ENCODE results near the gene EXTL2. TPM values are rescaled to one million over a fixed set of nuclear protein-coding genes. Genes with fewer than 3 reads are reported as not detected.

EXTL2 gene
- total RNA-seq, 1 experiment from 2014 or later = 24.1 TPM

GRCh38 chr1:100928128-100928527 is 33.5 kb upstream of the EXTL2 start:
- no peak for TF ChIP-seq EZH2 (IDR thresholded peaks at IDR 0.05; ENCODE audit: borderline replicate concordance, low read depth, low read length, poor library complexity, severe bottlenecking)
- TF ChIP-seq, protein P1, sequence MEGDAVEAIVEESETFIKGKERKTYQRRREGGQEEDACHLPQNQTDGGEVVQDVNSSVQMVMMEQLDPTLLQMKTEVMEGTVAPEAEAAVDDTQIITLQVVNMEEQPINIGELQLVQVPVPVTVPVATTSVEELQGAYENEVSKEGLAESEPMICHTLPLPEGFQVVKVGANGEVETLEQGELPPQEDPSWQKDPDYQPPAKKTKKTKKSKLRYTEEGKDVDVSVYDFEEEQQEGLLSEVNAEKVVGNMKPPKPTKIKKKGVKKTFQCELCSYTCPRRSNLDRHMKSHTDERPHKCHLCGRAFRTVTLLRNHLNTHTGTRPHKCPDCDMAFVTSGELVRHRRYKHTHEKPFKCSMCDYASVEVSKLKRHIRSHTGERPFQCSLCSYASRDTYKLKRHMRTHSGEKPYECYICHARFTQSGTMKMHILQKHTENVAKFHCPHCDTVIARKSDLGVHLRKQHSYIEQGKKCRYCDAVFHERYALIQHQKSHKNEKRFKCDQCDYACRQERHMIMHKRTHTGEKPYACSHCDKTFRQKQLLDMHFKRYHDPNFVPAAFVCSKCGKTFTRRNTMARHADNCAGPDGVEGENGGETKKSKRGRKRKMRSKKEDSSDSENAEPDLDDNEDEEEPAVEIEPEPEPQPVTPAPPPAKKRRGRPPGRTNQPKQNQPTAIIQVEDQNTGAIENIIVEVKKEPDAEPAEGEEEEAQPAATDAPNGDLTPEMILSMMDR (conservative IDR thresholded peaks at IDR 0.05; ENCODE audit: low read depth, low read length) = peak; percentile 26; the same call in 1 of the 2 replicates
- CTCF ChIA-PET = no interaction called here
- no TSS peak for BruUV-seq (replicated peaks)
- Histone ChIP-seq H3K27me3 (replicated peaks; ENCODE audit: insufficient read depth, low read depth, low read length, poor library complexity) (no peaks in the 10 kb centered on the region), H3K4me1 (ENCODE audit: insufficient read depth, low read length, poor library complexity, severe bottlenecking) (no peaks in the 10 kb centered on the region), H3K9me3 (ENCODE audit: low read depth, low read length, poor library complexity, severe bottlenecking) (no peaks in the 10 kb centered on the region), H3K36me3 (ENCODE audit: insufficient read depth, low read length, poor library complexity, severe bottlenecking) (no peaks in the 10 kb centered on the region), H3K27ac (ENCODE audit: low read depth, low read length, poor library complexity, severe bottlenecking) (no peak overlapping the region), H3K4me3 (ENCODE audit: low read depth, low read length, poor library complexity, severe bottlenecking) (no peak overlapping the region)
- intact Hi-C loops (cut with micrococcal nuclease; ENCODE audit: unreplicated experiment) = no loop called here
- no peak for DNase-seq (ENCODE audit: low spot score)
- POLR2A ChIA-PET (ENCODE audit: low non-redundant PET) = no interaction called here

DNA sequence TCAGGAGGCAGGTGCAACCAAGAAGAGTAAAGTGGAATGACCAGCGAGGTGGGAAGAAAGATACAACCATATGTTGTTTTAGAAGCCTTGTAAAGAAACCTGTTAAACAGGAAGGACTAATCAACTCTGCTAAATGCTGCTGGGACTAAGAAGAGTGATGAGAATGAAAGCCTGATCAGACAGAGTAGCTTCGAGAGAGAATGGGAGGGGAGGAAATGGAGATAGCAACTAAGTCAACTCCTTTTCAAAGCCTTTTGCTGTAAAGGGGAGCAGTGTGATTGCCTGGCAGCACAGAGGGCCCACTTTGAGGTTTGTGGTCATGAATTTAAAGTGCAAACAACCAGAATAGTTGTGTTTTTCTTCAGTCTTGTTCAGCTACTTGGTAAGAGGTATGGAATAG is 32.6 kb upstream of the EXTL2 start:
- TF ChIP-seq, protein P1 (conservative IDR thresholded peaks at IDR 0.05; ENCODE audit: low read depth, low read length) = no peak
- no peak for TF ChIP-seq EZH2 (IDR thresholded peaks at IDR 0.05; ENCODE audit: borderline replicate concordance, low read depth, low read length, poor library complexity, severe bottlenecking)
- BruUV-seq (replicated peaks) = no TSS peak
- intact Hi-C loops (cut with micrococcal nuclease; ENCODE audit: unreplicated experiment) = no loop called here
- no peaks in the 10 kb centered on the region for H3K27me3 ChIP-seq (replicated peaks; ENCODE audit: insufficient read depth, low read depth, low read length, poor library complexity)
- ChIA-PET POLR2A (ENCODE audit: low non-redundant PET) (no interaction called here), CTCF (no interaction called here)
- H3K9me3 ChIP-seq (ENCODE audit: low read depth, low read length, poor library complexity, severe bottlenecking) = no peaks in the 10 kb centered on the region
- DNase-seq (ENCODE audit: low spot score) = no peak
- no peaks in the 10 kb centered on the region for H3K4me1 ChIP-seq (ENCODE audit: insufficient read depth, low read length, poor library complexity, severe bottlenecking)
- peaks cover 5% of the 10 kb centered on the region for H3K36me3 ChIP-seq (ENCODE audit: insufficient read depth, low read length, poor library complexity, severe bottlenecking)
- H3K4me3 ChIP-seq (ENCODE audit: low read depth, low read length, poor library complexity, severe bottlenecking) = no peak overlapping the region
- no peak overlapping the region for H3K27ac ChIP-seq (ENCODE audit: low read depth, low read length, poor library complexity, severe bottlenecking)

DNA sequence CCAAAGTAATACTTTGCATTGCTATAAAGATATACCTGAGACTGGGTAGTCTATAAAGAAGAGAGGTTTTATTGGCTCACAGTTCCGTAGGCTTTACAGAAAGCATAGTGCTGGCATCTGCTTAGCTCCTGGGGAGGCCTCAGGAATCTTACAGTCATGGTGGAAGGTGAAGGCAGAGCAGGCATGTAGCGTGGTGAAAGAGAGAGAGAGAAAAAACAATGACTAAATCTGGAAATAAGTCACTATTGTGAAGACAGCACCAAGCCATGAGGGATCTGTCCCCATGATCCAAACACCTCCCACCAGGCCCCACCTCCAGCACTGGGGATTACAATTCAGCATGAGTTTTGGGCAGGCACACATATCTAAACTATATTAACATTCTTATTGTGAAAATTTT is 31.6 kb upstream of the EXTL2 start:
- no peak for DNase-seq (ENCODE audit: low spot score)
- Histone ChIP-seq H3K36me3 (ENCODE audit: insufficient read depth, low read length, poor library complexity, severe bottlenecking) (peaks cover 12% of the 10 kb centered on the region), H3K27me3 (replicated peaks; ENCODE audit: insufficient read depth, low read depth, low read length, poor library complexity) (no peaks in the 10 kb centered on the region), H3K9me3 (ENCODE audit: low read depth, low read length, poor library complexity, severe bottlenecking) (no peaks in the 10 kb centered on the region), H3K27ac (ENCODE audit: low read depth, low read length, poor library complexity, severe bottlenecking) (no peak overlapping the region), H3K4me1 (ENCODE audit: insufficient read depth, low read length, poor library complexity, severe bottlenecking) (no peaks in the 10 kb centered on the region), H3K4me3 (ENCODE audit: low read depth, low read length, poor library complexity, severe bottlenecking) (no peak overlapping the region)
- no TSS peak for BruUV-seq (replicated peaks)
- intact Hi-C loops (cut with micrococcal nuclease; ENCODE audit: unreplicated experiment) = no loop called here
- TF ChIP-seq EZH2 (IDR thresholded peaks at IDR 0.05; ENCODE audit: borderline replicate concordance, low read depth, low read length, poor library complexity, severe bottlenecking) = no peak
- TF ChIP-seq, protein P1 (conservative IDR thresholded peaks at IDR 0.05; ENCODE audit: low read depth, low read length) = no peak
- ChIA-PET POLR2A (ENCODE audit: low non-redundant PET) (no interaction called here), CTCF (no interaction called here)

All from A673 (cell line).